PC-9 (cell line): ENCODE measurements around the gene BANF2.

Experiments
- CTCF ChIP-seq: fragments of 200-600 bp; sonication (generic); conservative IDR thresholded peaks from 2 replicates; pipeline ENCODE4 v1.6.1; 2017; ENCODE audit warnings: mixed run types, antibody characterized with exemption, mild to moderate bottlenecking, moderate library complexity
- EZH2 ChIP-seq: fragments of 200-600 bp; sonication (generic); IDR thresholded peaks from 2 replicates; pipeline ENCODE4 v1.8.0; 2017; ENCODE audit warnings: antibody characterized with exemption, low read depth

GRCh38 chr20:17711267-17711627 is 11.5 kb downstream of the BANF2 start:
- TF ChIP-seq CTCF = no peak
- TF ChIP-seq EZH2 = no peak
